ENCODE results near the gene GP9.

The GP9 gene

GRCh38 chr3:129030611-129031010 lies 30.0 kb upstream of the GP9 start:
- DNase-seq = no peak

- no peak for DNase-seq
Observed at GRCh38 chr3:129031476-129032215, 28.9 kb upstream of the GP9 start.

GRCh38 chr3:129032716-129033115 lies 27.9 kb upstream of the GP9 start:
- DNase-seq = no peak

GRCh38 chr3:129033151-129033550 lies 27.4 kb upstream of the GP9 start:
- DNase-seq = no peak

DNA sequence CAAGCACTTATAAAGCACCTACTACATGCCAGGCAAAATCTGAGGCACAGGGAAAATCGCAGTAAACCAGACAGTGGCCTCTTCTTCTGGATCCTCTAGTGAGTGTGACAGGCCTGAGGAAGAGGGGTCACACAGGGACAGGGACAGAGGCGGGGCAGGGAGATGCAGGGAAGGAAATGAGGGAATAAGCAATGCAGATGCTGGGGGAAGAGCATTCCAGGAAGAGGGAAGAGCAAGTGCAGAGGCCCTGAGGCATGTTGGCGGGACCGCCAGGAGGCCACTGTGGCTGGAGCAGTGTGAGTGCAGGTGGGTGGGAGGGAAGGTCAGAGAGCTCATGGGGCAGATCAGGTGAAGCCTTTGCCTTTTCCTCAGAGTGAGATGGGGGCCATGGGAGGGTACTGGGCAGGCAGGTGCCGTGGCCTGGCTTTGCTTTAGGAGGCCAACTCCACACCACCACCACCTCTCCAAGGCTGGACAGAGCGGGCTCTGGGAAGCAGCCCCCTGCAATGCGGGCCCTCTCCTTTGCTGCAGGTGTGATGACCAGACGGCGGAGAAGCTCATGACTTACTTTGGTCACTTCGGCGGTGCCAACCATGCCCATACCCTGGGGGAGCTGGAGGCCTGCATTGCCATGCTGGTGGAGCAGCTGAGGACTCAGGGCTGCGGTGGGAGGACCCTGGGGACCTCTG lies 26.8 kb upstream of the GP9 start:
- no peak for DNase-seq

DNA sequence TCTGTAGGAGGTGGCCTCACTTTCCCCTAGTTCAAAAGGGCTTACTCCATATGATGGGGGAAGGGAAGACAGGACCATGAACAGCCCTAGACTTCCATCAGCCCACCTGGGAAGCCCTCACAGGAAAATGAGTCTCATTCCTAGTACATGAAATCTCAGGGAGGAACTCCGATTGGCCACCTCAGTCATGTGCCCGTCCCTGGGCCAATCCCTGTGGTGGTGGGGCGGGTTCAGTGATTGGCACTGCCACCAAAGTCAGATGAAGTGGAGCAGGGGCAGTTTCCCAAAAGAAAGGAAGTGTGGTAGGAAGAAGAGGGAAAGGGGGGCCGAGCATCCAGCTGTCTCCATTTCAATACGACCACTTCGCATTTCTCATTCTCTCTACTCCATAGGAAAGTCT lies 25.9 kb upstream of the GP9 start:
- no peak for DNase-seq

DNA sequence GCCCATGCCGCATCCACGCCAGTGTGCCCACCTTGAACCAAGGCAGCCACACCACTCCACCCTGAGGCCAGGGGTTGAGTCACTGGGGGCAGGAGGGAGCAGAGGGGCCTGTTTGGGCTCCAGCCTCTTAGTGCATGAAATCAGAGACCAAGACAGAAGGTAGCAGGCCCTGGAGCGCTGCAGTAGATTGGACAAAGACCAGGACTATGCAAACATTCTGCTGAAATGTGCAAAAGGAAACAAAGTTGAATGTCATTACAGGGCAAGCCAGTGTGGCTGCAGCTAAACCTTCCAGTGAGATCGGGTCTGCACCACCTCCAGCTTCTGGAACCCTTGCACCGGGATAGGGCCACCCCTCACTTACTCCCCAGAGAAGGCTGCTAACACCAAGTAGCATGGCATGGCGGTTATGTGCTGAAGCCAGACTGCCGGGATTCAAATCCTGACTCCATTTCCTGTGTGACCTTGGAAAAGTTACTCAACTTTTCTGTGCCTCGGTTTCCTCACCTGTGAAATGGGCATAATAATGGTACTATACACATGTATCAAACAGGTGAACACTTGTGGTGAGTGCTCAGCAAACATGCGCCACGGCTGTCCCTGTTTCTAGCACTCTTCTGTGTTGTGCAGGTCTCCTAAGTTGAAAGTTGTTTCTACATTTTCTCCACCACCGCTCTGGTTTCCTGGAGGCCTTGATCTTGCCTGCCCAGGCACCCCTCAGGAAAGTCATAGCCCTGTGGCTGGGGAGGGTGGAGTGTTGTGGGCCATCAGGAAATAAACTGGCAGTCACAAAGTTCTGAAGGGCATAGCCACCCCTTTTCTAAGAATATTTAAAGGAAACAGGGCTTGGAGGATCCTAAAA lies 25.0 kb upstream of the GP9 start:
- DNase-seq = no peak

DNA sequence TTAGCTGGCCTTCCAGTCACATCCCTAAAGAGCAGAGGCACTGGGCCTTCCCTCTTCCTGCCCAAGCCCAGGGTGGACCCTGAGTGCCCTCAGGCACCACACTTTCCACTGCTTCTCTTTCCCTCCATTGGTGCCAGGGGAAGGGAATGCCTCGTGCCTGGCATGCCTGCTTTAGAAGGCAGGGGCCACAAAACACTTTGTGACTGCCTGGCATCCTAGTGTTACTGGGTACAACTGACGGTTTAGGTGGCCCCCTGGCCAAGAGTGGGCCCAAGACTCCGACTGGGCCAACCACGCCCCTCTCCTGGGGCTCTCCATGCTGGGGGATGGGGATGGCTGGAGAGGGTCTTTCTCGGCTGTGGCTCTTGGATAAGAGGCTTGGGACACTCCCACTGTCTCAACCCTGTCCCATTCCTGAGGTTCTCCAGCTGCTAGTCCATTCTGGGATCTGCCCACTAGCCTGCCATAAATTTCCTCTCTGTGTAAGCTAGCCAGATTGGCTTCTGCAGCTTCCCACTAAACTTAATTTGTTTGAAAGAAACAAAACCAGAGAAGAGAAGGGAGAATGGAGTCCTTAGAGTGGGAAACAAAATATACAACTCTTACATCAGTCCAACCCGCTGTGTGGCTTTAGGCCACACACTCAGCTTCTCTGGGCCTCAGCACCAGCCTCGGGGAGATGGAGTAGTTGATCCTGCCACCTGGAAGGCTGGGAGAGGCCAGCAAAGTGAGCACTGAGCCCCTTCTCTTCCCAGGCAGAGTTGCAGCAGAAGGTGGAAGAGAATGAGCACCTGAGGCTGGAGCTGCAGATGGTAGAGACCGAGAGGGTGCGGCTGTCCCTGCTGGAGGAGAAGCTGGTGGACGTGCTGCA lies 24.1 kb upstream of the GP9 start:
- no peak for DNase-seq

GRCh38 chr3:129037093-129037419 lies 23.5 kb upstream of the GP9 start:
- DNase-seq = no peak

- DNase-seq = no peak
Observed at GRCh38 chr3:129038121-129038855, 22.3 kb upstream of the GP9 start.

GRCh38 chr3:129039271-129040038 lies 21.1 kb upstream of the GP9 start:
- DNase-seq = no peak

- DNase-seq = no peak
Observed at GRCh38 chr3:129040039-129040336, 20.6 kb upstream of the GP9 start.

- no peak for DNase-seq
Observed at GRCh38 chr3:129040579-129041300, 19.8 kb upstream of the GP9 start.

- DNase-seq = no peak
Observed at GRCh38 chr3:129045675-129046036, 14.9 kb upstream of the GP9 start.

DNA sequence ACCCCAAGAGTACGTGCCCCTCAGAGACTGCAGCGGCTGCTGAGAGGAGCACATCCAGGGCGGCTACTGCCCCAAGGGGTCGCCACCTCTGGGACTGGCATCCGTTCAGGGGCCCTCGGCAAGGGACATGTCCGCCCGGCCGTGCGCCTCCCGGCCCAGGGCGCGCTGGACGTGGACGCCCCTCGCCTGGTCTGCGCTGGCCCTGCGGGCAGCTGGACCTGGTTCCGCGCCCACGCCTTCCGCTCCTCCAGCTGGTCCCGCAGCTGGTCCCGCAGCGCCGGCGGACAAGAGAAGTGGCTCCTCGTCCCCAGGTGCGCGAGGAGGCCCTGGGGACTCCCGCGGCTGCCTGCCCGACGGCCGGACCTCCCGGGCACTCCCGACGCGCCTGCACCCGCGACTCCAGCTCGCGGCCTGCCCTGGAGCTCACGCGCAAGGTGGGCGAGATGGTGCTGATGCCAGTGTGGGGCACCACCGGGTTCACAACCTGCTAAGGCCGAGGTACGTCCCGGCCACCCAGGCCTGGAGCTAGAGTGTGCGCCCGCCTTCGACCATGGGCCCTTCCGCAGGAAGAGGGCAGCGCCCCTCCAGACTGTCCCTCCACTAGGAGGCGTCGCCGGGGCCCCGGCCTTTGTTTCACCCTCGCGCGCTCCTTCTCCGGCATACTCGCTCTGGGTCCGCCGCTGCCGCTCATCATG lies 14.4 kb upstream of the GP9 start:
- no peak for DNase-seq

DNA sequence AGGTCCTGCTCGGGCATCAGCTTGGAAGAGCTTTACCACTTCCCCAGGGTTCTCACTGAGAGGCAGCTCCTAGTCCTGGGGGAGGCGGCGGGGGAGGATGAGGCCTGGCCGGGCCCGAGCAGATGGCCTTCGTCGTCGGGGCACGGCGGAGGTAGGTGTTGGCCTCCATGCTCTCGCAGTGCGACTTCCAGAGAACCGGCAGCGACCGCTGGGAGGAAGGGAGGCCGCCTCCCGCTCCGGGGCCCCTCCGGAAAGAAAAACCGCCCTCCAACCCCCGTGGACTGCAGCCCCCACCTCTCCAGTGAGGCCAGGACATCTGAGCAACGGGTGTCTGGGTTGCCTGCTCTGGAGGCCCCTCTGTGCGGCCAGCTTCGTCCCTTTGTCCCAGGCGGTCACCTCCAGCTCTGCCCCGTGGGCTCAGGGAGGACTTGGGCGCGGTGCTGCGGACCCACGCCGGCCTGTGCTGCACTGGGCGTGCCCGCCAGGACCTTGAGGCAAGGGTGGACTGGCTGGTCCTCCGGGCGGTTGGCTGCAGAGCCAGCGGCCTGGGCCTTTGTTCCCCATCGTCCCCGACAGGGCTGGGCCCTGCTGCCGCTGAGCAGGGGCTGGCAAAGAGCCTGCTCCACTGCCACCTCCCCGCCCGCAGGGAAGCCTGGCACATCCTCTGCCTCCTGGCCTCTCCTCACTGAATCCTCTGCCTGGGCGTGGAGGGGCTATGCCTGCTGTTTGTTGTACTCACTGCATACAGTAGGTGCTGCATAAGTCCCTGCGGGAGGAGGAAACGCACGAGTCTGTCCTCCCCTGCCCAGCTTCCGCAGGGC lies 13.6 kb upstream of the GP9 start:
- no peak for DNase-seq

DNA sequence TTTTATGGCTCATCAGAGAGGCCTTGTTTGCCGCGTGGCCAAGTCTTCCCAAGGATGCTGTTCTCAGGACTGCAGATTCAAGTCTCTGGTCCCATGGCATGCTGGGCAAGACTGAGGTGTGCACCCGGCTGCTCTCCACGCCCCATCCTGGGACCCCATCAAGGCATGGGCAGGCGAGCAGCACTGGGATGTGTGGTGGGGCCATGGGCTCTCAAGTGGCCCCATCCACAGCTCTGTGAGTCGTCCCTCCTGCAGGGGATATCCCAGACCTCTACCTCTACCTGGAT lies 13.1 kb upstream of the GP9 start:
- no peak for DNase-seq

DNA sequence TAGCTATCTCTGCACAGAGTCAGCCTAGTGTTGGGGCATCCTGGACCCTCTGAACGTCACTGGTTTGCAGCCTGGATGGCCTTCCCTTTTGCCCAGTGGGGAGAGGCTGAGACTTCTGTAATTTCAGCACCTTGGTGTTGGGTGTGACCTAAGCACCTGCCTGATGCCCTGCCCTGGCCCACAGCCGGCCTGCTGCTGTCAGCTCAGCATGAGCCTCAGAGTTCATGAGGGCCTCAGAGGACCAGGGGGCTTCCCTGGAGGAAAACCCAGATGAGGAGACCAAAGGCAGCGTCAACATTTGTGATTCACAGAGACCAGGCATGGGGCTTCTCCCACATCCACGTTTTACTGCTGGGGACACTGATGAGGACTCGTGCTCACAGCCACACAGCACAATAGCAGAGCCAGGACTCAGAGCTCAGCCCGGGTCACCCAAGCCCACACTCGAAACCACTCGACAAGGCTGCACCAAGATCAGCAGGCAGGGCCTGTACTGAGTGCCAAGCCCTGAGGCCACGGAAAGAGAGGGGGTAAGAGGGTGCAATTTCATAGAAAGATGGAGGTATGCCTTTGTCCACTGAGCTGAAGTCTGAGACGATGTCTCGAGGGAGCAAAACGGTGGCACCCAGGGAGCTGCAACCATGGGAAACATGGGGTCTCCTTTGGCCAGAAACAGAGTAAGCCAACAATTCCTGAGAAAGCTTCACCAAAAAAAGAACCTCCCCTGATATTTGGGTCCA lies 9.9 kb upstream of the GP9 start:
- no peak for DNase-seq

DNA sequence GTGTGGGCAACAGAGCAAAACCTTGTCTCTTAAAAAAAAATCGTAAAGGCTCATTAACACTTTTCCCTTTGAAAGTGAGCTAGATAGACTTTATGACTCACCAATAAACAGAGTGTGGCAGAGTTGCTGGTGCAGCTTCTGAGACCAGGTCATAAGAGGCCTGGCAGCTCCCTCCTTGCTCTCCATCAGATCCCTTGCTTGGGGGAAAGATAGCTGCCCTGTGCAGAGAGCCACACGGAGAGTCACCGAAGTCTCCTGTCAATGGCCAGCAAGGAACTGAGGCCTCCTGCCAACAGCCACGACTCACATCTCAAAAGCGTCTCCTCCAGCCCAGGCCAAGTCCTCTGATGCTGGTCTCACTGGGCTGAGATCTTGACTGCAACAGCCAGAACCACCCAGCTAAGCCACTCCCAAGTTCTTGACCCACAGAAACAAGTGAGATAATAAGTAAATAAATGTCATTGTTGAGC lies 8.7 kb upstream of the GP9 start:
- no peak for DNase-seq
